T-helper 1 cell (primary cell): ENCODE results near the gene THBS4.
"Not testable (repeated sequence)": the region's sequence is repeated elsewhere in the genome, so short reads cannot be mapped to it uniquely, and the experiment has no call there.

Experiments
- DNase-seq, 5 donors: peaks; one replicate each; pipeline ENCODE4 v3.0.0-alpha.2; 2012 to 2020

The THBS4 gene

GRCh38 chr5:80077051-80077714 lies 42.0 kb downstream of the THBS4 start:
- no peak for DNase-seq

- DNase-seq, result no peak
Measured at GRCh38 chr5:80078921-80079320, 43.8 kb downstream of the THBS4 start.

- no peak for DNase-seq
Measured at GRCh38 chr5:80082281-80082680, 47.1 kb downstream of the THBS4 start.

- DNase-seq, result peak; percentile 9 to 74 (median 26)
Measured at GRCh38 chr5:80082731-80083100, 47.6 kb downstream of the THBS4 start.

- peak in 1 of 5 donors; percentile 64 for DNase-seq
Measured at GRCh38 chr5:80083101-80083890, 48.1 kb downstream of the THBS4 start.

GRCh38 chr5:80090884-80091166 lies 55.7 kb downstream of the THBS4 start:
- no peak for DNase-seq

DNA sequence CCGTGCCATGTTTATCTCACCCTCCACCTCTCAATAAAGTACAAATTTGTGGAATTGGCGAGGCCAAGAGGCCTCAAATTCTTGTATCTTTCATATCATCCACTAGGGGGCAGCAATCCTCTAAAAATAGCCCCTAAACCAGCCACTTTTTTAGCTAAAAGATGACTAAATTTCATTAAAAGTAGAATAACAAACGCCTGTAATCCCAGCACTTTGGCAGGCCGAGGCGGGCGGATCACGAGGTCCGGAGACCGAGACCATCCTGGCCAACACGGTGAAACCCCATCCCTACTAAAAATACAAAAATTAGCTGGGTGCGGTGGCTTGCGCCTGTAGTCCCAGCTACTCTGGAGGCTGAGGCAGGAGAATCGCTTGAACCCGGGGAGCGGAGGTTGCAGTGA lies 56.6 kb downstream of the THBS4 start:
- DNase-seq, result peak in 2 of 5 donors; percentile 21 to 69

DNA sequence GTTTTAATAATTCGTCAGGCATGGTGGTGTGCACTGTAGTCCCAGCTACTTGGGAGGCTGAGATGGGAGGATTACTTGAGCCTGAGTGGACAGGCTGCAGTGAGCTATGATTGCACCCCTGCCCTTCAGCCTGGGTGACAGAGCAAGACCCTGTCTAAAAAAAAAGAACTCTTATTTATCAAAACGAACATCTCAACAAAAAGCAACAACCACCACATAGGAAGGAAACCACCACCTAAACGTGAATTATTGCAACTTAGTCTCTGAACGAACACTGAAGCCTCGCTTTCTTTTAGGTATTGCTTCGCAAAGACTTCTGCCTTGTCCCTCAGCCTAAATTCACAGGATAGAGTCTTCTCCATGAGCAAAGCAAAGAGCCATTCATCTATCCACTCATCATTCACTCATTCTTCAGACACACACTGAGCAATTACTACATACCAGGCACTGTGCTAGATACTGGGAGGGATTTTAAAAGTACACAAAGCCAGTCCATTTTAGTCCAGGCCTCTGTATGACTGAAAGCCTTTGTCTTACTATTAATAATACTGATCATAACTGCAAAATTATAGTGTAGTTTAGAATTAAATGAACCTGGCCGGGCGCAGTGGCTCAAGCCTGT lies 57.4 kb downstream of the THBS4 start:
- DNase-seq, result peak in 1 of 5 donors; percentile 30

DNA sequence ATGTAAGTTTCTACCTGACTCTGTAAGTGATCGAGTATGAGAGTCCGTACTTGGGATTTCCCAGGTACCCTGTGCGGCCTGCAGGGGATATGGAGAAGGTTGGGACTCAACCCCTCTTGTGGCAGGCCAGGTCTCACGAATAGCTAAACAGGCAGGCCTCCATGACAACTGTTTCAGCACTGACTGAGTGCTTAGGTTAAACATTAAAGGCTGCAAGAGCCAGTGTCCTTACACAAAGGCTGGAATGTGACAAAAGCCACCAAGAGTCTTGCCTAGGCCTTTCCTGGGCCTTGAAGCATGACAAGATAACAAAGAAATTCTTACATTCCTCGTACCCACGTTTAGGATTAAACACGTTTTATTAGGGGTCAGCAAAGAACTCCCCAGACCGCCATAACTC lies 58.6 kb downstream of the THBS4 start:
- DNase-seq, result no peak

GRCh38 chr5:80094236-80094738 lies 59.1 kb downstream of the THBS4 start:
- DNase-seq, result no peak

DNA sequence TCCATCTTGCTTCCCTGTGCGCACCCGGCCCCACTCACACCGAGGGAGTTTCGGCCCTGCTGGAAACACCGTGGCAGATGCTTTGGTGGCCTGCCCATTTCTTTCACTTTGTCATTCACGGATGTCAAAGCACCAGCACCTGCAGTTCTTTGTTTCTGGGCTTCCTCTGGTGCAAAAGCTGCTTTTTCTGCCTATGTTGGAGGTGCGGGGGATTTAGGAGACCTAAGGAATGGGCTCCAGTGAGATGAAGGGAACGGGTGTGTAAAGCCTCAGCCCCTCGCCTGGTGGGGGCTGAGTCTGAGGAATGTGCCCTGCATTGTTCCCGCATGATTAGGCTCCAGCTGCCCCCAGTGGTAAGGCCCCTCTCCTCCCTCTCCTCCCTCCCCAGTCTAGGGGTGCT lies 62.3 kb downstream of the THBS4 start:
- DNase-seq, result no peak

- DNase-seq, result peak in 1 of 5 donors; percentile 75
Measured at GRCh38 chr5:80101993-80102392, 66.8 kb downstream of the THBS4 start.

- DNase-seq, result no peak
Measured at GRCh38 chr5:80103371-80103770, 68.2 kb downstream of the THBS4 start.

DNA sequence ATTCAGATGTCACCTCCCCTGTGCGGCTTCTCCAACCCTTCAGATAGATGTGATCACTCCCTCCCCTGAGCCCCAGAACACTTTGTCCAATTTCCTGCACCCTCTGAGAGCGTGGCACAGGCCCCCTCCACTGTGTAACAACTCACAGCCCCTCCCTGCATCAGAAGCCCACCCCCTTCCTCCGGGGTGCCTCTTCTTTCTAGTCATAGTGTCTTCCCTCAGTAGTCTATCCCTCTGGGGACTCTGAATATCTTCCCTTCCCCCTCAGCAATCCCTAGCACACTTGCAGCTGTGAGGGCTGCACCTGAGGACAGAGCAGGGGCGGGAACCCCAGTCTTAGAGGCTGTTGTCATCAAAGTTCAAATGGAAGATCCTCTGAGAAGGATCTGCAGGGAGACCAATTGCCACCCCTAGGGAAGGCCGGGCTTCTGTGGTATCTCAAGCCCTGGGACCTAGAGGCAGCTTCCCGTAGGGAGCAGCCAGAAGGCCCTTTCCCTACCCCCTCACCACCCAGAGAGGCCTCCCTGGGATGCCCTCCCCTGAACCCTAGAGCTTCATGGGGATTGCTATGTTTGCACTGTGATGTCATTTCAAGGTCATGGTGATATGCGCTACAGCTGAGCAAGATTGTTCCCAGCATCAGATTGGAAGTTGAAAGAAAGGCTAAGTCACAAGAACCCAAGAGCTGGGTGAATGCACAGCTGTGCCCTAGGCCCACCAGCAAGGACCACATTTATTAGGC lies 70.7 kb downstream of the THBS4 start:
- no peak for DNase-seq

- no peak for DNase-seq
Measured at GRCh38 chr5:80106916-80107315, 71.8 kb downstream of the THBS4 start.

GRCh38 chr5:80109646-80110478 lies 74.7 kb downstream of the THBS4 start:
- no peak for DNase-seq

- DNase-seq, result not testable (repeated sequence)
Measured at GRCh38 chr5:80111376-80111990, 76.3 kb downstream of the THBS4 start.

DNA sequence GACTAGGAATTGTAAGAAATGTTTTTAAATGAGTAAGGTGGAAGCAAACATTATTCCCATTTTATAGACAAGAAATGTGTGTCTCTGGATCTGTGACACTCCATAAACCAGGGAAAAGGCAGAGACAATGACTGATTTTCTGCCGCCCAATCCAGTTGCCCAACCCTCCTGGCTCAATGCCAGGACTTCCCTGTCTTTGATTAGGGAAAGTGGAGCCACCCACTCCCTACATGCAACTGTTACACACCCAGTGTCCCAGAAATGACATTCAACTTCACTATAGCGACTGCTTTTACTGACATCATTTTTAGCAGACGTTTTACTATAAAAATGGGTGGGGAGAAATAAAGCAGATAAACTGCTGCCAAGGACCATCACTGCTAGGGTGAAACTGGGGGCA lies 79.7 kb downstream of the THBS4 start:
- DNase-seq, result no peak

DNA sequence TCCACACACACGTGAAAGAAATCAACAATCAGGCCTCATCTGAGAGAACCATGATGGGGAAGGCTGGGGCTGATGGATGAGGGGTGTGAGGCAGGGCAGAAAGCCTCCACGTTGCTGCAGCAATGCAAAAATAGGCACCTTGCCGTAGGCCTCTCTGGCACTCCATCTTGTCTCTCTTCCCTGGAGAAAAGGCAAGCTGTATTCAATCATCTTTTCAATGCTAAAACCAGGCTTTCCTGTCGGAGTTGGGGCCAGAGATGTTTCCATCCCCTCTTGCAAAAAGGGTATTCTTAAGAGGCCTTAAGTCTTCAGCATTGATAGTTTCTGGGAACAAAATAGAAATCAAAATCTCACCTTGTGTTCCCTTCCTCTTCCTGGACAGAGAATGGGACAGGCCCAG lies 80.9 kb downstream of the THBS4 start:
- DNase-seq, result no peak

DNA sequence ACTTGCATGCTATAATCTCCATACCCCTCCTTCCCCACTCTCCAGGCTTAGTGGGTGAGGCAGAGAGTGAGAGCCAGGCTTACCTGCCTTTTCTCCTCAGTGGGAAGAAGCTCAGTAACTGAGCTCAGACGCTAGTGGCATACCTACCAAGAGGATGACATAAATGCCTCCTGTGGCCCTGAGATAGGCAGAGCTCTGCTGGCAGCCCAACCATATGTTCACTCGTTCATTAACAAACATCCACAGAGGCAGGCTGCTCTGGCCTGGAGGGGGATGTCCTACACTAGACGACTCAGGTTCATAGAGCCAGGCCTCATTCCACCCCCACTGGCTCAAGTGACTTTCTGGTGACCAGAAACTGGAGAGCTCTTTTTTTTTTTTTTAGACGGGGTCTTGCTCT lies 81.3 kb downstream of the THBS4 start:
- DNase-seq, result no peak

- peak in 1 of 5 donors; percentile 45 for DNase-seq
Measured at GRCh38 chr5:80117446-80117845, 82.3 kb downstream of the THBS4 start.

DNA sequence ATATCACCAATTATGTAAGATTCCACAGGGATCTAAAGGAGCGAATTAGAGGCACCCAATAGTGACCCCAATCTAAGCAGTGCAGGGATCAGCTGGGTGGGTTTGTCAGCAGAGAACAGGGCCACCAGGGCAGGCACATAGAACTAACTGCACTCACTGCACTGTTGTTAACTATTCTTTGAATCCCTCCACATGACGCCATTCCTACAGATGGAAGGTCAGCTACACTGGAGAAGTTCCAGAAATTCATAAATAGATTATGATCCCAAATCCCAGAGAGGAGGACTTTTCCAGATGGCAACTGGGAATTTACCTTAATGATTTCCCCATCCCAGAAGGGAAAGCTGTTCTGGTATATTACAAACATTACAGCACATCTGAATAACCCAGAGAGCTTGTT lies 84.2 kb downstream of the THBS4 start:
- DNase-seq, result no peak
